GM12874 (cell line): ENCODE measurements around the gene ROR1.

Source experiments
- CTCF ChIP-seq: IDR thresholded peaks from 2 replicates; pipeline ENCODE4 v1.5.1; 2011; ENCODE audit warnings: low read depth, mild to moderate bottlenecking, control low read depth, low read length, moderate library complexity; ENCODE audit not compliant: insufficient read depth

ROR1 gene

GRCh38 chr1:63748046-63748580 is 25.7 kb upstream of the ROR1 start:
- no peak for TF ChIP-seq CTCF

- no peak for TF ChIP-seq CTCF
Measured at GRCh38 chr1:63748641-63749040, 25.2 kb upstream of the ROR1 start.

GRCh38 chr1:63750721-63751120 is 23.1 kb upstream of the ROR1 start:
- TF ChIP-seq CTCF: no peak

GRCh38 chr1:63752176-63752575 is 21.6 kb upstream of the ROR1 start:
- TF ChIP-seq CTCF: no peak

- TF ChIP-seq CTCF: no peak
Measured at GRCh38 chr1:63753591-63753990, 20.2 kb upstream of the ROR1 start.

GRCh38 chr1:63756839-63757238 is 17.0 kb upstream of the ROR1 start:
- no peak for TF ChIP-seq CTCF

GRCh38 chr1:63757334-63757733 is 16.5 kb upstream of the ROR1 start:
- no peak for TF ChIP-seq CTCF
